GM12892 (cell line): ENCODE measurements around the gene CYP1A2.

Source experiments
- POLR2AphosphoS5 ChIP-seq: IDR thresholded peaks from 2 replicates; pipeline ENCODE4 v1.6.1; 2011; ENCODE audit warnings: low read depth, low read length, control low read depth
- TAF1 ChIP-seq: IDR thresholded peaks from 2 replicates; pipeline ENCODE4 v1.6.1; 2011; ENCODE audit warnings: low read depth, mild to moderate bottlenecking, control low read depth, low read length, borderline replicate concordance

DNA sequence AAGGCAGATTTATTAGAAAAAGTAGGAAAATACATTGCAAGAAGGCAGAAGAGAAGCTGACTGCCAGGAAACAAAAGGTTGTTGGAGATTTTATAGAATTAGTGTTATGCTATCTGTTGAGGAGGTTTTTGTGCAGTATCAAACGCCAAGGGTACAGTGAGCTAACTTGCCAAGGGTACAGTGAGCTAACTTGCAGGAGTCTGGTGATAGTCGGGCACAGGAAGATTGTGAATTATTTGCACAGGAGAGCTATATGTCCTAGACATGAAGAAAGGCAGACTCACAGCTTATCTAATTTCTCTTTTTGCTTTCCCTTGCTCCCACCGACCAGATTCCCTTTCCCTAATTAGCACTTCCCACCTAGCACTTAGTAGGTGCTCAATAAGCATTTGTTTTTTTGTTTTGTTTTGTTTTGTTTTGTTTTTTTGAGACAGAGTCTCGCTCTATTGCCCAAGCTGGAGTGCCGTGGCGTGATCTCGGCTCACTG lies 30.6 kb downstream of the CYP1A2 start:
- TF ChIP-seq POLR2AphosphoS5 (no peak), TAF1 (no peak)
